GM18499 (cell line): ENCODE data around the gene PCYOX1L.

ENCODE experiments used
- ATAC-seq: cut with Tn5 transposase; IDR thresholded peaks from one replicate; pipeline ENCODE4 v1.9.1; 2021; ENCODE audit warnings: moderate number of reproducible peaks; ENCODE audit not compliant: insufficient read depth, unreplicated experiment

PCYOX1L gene

GRCh38 chr5:149366169-149366729 is 8.4 kb downstream of the PCYOX1L start:
- no peak for ATAC-seq

- no peak for ATAC-seq
Observed at GRCh38 chr5:149367249-149367971, 9.6 kb downstream of the PCYOX1L start.

- ATAC-seq, result no peak
Observed at GRCh38 chr5:149367972-149368645, 10.3 kb downstream of the PCYOX1L start.

GRCh38 chr5:149370878-149371277 is 13.0 kb downstream of the PCYOX1L start:
- ATAC-seq, result no peak

- no peak for ATAC-seq
Observed at GRCh38 chr5:149371296-149371962, 13.6 kb downstream of the PCYOX1L start.

DNA sequence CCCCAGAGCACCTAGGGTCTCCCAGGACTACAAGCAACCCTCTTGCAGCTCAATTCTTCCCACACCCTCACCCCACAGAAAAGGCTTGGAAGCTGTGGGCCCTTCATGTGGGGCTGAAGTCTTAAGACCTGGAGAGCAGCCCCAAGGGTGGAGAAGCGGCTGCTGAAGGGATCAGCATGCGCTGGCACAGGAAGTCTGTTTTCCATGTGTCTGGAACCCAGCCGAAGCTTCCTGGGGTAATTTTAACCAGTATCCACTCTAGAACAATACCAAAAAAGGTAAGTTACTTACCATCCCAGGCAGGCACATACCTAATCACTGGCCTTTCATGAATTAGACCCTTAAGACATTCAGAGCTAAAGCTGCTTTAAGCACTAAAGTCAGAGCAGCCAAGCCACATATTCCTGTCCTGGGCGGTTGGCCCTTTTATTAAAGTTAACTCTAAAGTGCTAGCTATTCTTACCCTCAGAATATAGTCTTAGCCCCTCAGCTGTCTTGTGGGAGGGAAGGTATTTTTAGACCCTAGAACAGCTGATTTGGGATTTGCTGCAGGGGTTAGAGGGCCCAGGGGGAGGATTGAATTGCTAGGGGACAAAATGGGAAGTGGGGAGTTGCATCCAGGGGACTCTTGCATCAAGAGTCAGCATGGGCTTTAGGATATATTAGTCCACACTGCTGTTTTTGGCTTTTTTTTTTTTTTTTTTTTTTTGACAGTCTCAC is 14.4 kb downstream of the PCYOX1L start:
- no peak for ATAC-seq

DNA sequence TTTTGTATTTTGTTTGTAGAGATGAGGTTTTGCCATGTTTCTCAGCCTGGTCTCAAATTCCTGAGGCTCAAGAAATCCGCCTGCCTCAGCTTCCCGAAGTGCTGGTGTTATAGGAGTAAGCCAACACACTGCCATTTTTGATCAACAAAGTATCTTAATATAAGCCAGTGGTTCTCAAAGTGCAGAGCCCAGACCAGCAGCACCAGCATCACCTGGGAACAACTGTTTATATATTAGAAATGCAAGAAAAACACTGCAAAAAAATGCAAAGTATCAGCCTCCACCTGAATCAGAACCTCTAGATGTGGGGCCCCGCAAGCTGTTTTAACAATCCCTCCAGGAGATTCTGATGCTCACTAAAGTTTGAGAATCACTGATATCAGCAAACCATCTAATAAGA is 15.1 kb downstream of the PCYOX1L start:
- ATAC-seq, result no peak

DNA sequence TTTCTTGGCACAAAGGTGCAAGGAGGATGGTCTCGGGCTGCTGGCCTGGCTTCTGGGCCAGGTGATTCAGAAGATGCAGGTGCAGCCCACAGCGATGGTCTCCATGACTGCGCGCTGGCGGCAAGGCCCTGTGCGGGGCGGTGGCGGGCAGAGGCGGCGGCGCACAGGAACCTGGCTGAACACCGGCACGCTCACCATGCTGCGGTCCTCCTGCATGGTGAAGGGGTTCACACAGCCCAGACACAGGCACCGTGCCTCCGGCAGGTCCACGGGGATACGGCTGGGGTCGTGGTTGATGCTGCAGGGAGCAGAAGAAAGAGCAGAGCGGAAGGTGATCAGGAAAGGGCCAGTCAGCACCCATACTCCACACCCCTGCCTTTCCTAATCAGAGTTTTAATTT is 16.5 kb downstream of the PCYOX1L start:
- ATAC-seq, result no peak

- ATAC-seq, result no peak
Observed at GRCh38 chr5:149374801-149375200, 17.0 kb downstream of the PCYOX1L start.

- no peak for ATAC-seq
Observed at GRCh38 chr5:149375434-149375833, 17.6 kb downstream of the PCYOX1L start.

DNA sequence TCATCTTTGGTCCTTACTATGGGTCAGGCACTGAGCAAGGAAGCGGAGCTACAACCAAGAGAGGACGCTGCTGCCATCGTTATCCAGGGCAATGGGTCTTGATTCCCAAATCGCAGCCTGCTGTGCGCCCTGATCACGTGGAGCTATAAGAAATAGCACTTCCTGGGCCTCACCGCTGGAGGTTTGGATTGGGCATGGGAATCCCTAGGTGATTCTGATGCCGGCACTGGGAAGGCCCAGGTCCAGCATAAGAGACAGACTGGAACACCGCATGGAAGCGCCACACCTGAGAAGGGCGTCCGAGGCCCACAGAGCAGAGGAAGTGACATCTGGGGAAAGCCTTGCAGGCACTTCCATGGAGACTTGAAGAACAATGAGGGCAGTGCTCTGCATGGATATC is 18.3 kb downstream of the PCYOX1L start:
- ATAC-seq, result no peak

- ATAC-seq, result no peak
Observed at GRCh38 chr5:149376711-149377447, 19.0 kb downstream of the PCYOX1L start.

GRCh38 chr5:149378241-149378820 is 20.5 kb downstream of the PCYOX1L start:
- ATAC-seq, result no peak

GRCh38 chr5:149379177-149379761 is 21.4 kb downstream of the PCYOX1L start, which contains the start of gene IL17B:
Gene IL17B, minus strand, starts transcription at chr5:149379292. Its CDS starts 67 bp downstream, at chr5:149379225.
- no peak for ATAC-seq

GRCh38 chr5:149379818-149380374 is 22.1 kb downstream of the PCYOX1L start:
- no peak for ATAC-seq

DNA sequence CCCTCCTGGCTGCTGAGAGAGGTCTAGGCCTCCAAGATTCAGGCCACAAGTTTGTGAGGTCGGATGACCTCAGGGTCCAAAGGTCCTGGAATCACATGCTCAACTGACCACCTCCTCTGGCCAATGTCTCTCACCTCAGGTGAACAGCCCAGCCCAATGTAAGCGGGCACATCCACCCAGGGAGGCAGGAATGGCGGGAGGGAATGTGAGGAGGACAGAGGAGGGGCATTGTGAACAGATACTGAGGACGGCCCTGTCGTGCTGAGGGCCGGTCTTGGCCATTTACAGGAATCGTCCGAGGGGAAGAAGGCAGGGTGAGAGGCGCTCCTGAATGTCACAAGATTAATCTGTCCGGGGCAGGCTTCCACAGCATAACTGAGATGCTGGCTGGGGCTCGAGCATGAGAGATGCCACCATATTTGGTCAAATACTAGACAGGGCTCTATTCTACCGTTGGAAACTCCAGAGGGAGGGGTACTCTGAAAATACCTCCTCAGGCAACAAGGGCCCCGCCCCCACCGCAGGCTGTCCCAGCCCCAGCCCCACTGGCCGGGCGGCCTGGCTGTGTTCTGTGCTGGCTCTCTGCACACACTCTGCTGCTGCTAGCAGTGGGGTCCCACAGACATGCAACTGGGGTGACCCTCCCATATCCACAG is 22.7 kb downstream of the PCYOX1L start:
- no peak for ATAC-seq

- ATAC-seq, result no peak
Observed at GRCh38 chr5:149381261-149381985, 23.6 kb downstream of the PCYOX1L start.

DNA sequence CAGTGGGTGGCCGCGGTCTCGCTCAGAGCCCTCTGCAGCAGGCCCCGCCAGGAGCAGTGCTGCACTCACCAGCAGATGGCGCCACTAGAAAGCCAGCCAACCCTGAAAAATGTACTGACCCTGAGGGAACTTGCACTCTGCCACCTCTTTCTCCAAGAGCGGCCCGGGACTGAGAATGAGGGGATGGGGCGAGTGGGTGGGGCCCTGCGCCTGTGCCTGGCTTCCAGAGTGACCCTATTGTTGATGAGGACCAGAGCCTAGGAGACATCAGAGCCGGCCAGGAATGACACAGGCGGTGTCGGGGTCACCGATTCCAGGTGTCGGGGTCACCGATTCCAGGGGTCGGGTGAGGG is 24.1 kb downstream of the PCYOX1L start:
- no peak for ATAC-seq
